ENCODE data around the gene ADAMTSL2. TPM values are rescaled to one million over a fixed set of nuclear protein-coding genes. Genes with fewer than 3 reads are reported as not detected.

ADAMTSL2 gene
- total RNA-seq, 1 donor from 2014 or later, result 10.1 TPM

GRCh38 chr9:133583111-133583510, 48.6 kb downstream of the ADAMTSL2 start:
- no peak overlapping the region for H3K4me3 ChIP-seq
- H3K36me3 ChIP-seq, result no peaks in the 10 kb centered on the region
- peak overlapping the region; percentile 65 for H3K27ac ChIP-seq
- TF ChIP-seq CTCF (IDR thresholded peaks at IDR 0.05), result no peak
- intact Hi-C loops (cut with DNase I), result no loop called here
- H3K9me3 ChIP-seq, result no peaks in the 10 kb centered on the region
- H3K4me1 ChIP-seq, result peaks cover 34% of the 10 kb centered on the region
- H3K27me3 ChIP-seq (ENCODE audit: low read depth), result peaks cover 47% of the 10 kb centered on the region
- DNase-seq, result no peak
- no peak for ATAC-seq

- H3K4me1 ChIP-seq, result peaks cover 34% of the 10 kb centered on the region
- no peak overlapping the region for H3K27ac ChIP-seq
- no peak overlapping the region for H3K4me3 ChIP-seq
- no peak for DNase-seq
- H3K9me3 ChIP-seq, result no peaks in the 10 kb centered on the region
- peak; percentile 16 to 23 for ATAC-seq
- peaks cover 47% of the 10 kb centered on the region for H3K27me3 ChIP-seq (ENCODE audit: low read depth)
- intact Hi-C loops (cut with DNase I), result no loop called here
- H3K36me3 ChIP-seq, result no peaks in the 10 kb centered on the region
- no peak for TF ChIP-seq CTCF (IDR thresholded peaks at IDR 0.05)
These were observed 49.1 kb downstream of the ADAMTSL2 start for GRCh38 chr9:133583586-133583985.

- no peak for DNase-seq
- TF ChIP-seq CTCF (IDR thresholded peaks at IDR 0.05), result no peak
- H3K9me3 ChIP-seq, result no peaks in the 10 kb centered on the region
- ATAC-seq, result no peak
- H3K4me1 ChIP-seq, result peaks cover 34% of the 10 kb centered on the region
- no peak overlapping the region for H3K4me3 ChIP-seq
- intact Hi-C loops (cut with DNase I), result no loop called here
- no peak overlapping the region for H3K27ac ChIP-seq
- no peaks in the 10 kb centered on the region for H3K36me3 ChIP-seq
- peaks cover 47% of the 10 kb centered on the region for H3K27me3 ChIP-seq (ENCODE audit: low read depth)
These were observed 49.7 kb downstream of the ADAMTSL2 start for GRCh38 chr9:133584167-133584558.

GRCh38 chr9:133584559-133585476, 50.3 kb downstream of the ADAMTSL2 start:
- H3K9me3 ChIP-seq, result no peaks in the 10 kb centered on the region
- peak in 1 of 2 donors; percentile 4 for ATAC-seq
- H3K27ac ChIP-seq, result no peak overlapping the region
- no peak for TF ChIP-seq CTCF (IDR thresholded peaks at IDR 0.05)
- no peaks in the 10 kb centered on the region for H3K36me3 ChIP-seq
- no peak overlapping the region for H3K4me3 ChIP-seq
- peaks cover 34% of the 10 kb centered on the region for H3K4me1 ChIP-seq
- no peak for DNase-seq
- intact Hi-C loops (cut with DNase I), result no loop called here
- peaks cover 47% of the 10 kb centered on the region for H3K27me3 ChIP-seq (ENCODE audit: low read depth)

GRCh38 chr9:133585481-133586351, 51.2 kb downstream of the ADAMTSL2 start:
- H3K9me3 ChIP-seq, result no peaks in the 10 kb centered on the region
- DNase-seq, result no peak
- H3K36me3 ChIP-seq, result no peaks in the 10 kb centered on the region
- TF ChIP-seq CTCF (IDR thresholded peaks at IDR 0.05), result no peak
- H3K4me1 ChIP-seq, result peaks cover 34% of the 10 kb centered on the region
- H3K4me3 ChIP-seq, result no peak overlapping the region
- intact Hi-C loops (cut with DNase I), result no loop called here
- H3K27ac ChIP-seq, result no peak overlapping the region
- ATAC-seq, result no peak
- H3K27me3 ChIP-seq (ENCODE audit: low read depth), result peaks cover 47% of the 10 kb centered on the region
